SK-N-SH (cell line): ENCODE measurements around the gene SPDL1. TPM values are rescaled to one million over a fixed set of nuclear protein-coding genes. Genes with fewer than 3 reads are reported as not detected.

ENCODE experiments used
- CTCF ChIA-PET: fragments of 300-600, 350-600 bp; formaldehyde crosslinking; extraction: SDS; loops from one replicate; lab custom pipeline; 2021; lab: Yijun Ruan, JAX
- POLR2A ChIA-PET: fragments of 350-600 bp; sonication (Branson Sonifier 250); formaldehyde crosslinking; extraction: SDS; loops from one replicate; lab custom pipeline; 2020; ENCODE audit warnings: antibody characterized with exemption, inconsistent platforms; lab: Yijun Ruan, JAX
- DNase-seq: peaks from one replicate; pipeline ENCODE4 v3.0.0; 2012
- H2AFZ ChIP-seq: fragments of 200-600 bp; sonication (generic); 2 replicates; pipeline ENCODE4 v1.8.1; 2016; ENCODE audit warnings: antibody characterized with exemption, mild to moderate bottlenecking, low read depth
- H3F3A ChIP-seq: fragments of 200-600 bp; sonication (generic); replicated peaks from 2 replicates; pipeline ENCODE3; 2016; ENCODE audit warnings: antibody characterized with exemption, mild to moderate bottlenecking; ENCODE audit not compliant: insufficient read depth
- H3K27ac ChIP-seq, 2 experiments: fragments of 200-500 bp in 1 of 2; fragments of 200-600 bp in 1 of 2; sonication (Bioruptor generic) in 1 of 2; sonication (generic), shearing (Covaris generic) in 1 of 2; 2 replicates each; pipeline versions ENCODE4 v1.5.1 to v1.6.1; 2014 to 2016; ENCODE audit warnings: low read depth in 2 of 2, inconsistent platforms in 1 of 2, low read length in 1 of 2, mild to moderate bottlenecking in 1 of 2, mixed read lengths in 1 of 2
- H3K27me3 ChIP-seq: fragments of 200-600 bp; sonication (generic), shearing (Covaris generic); 2 replicates; pipeline ENCODE4 v1.6.1; 2016; ENCODE audit warnings: mixed run types; ENCODE audit not compliant: insufficient read depth
- H3K36me3 ChIP-seq, 2 experiments: fragments of 200-500 bp in 1 of 2; fragments of 200-600 bp in 1 of 2; sonication (Bioruptor generic) in 1 of 2; sonication (generic) in 1 of 2; replicated peaks in 1 of 2; 2 replicates each; pipeline versions ENCODE3 to v1.5.1; 2014 to 2016; ENCODE audit warnings: low read length in 1 of 2, mild to moderate bottlenecking in 1 of 2; ENCODE audit not compliant: insufficient read depth in 2 of 2, control insufficient read depth in 1 of 2
- H3K4me1 ChIP-seq, 2 experiments: fragments of 200-500 bp in 1 of 2; fragments of 200-600 bp in 1 of 2; sonication (Bioruptor generic) in 1 of 2; sonication (generic), shearing (Covaris generic) in 1 of 2; 2 replicates each; pipeline versions ENCODE4 v1.5.1 to v1.6.1; 2014 to 2016; ENCODE audit warnings: low read depth in 1 of 2, low read length in 1 of 2, mixed run types in 1 of 2; ENCODE audit not compliant: insufficient read depth in 2 of 2, control insufficient read depth in 1 of 2
- H3K4me2 ChIP-seq: fragments of 200-600 bp; sonication (generic), shearing (Covaris generic); 2 replicates; pipeline ENCODE4 v1.6.1; 2017; ENCODE audit warnings: mixed run types
- H3K4me3 ChIP-seq, 2 experiments: fragments of 200-500 bp in 1 of 2; fragments of 200-600 bp in 1 of 2; sonication (Bioruptor generic) in 1 of 2; sonication (generic), shearing (Covaris generic) in 1 of 2; 2 replicates each; pipeline versions ENCODE4 v1.5.1 to v1.8.1; 2014 to 2016; ENCODE audit warnings: low read depth in 2 of 2, inconsistent platforms in 1 of 2, low read length in 1 of 2, mild to moderate bottlenecking in 1 of 2, mixed read lengths in 1 of 2, moderate library complexity in 1 of 2
- H3K79me2 ChIP-seq: fragments of 200-600 bp; sonication (generic); 2 replicates; pipeline ENCODE4 v1.8.1; 2017; ENCODE audit warnings: mild to moderate bottlenecking; ENCODE audit not compliant: insufficient read depth
- H3K9ac ChIP-seq: fragments of 200-600 bp; sonication (generic); 2 replicates; pipeline ENCODE4 v1.6.1; 2017; ENCODE audit warnings: mixed run types
- H3K9me2 ChIP-seq: fragments of 200-600 bp; sonication (generic); 2 replicates; pipeline ENCODE4 v1.6.1; 2017; ENCODE audit warnings: mixed run types
- H3K9me3 ChIP-seq: fragments of 200-600 bp; sonication (generic); 2 replicates; pipeline ENCODE4 v1.6.1; 2017; ENCODE audit warnings: mixed run types, mild to moderate bottlenecking, moderate library complexity
- H4K20me1 ChIP-seq: fragments of 200-600 bp; sonication (generic); 2 replicates; pipeline ENCODE4 v1.6.1; 2017; ENCODE audit warnings: mild to moderate bottlenecking, mixed run types; ENCODE audit not compliant: insufficient read depth
- CHD2 ChIP-seq: fragments of 150-350 bp; IDR thresholded peaks from 2 replicates; pipeline ENCODE4 v1.6.1; 2018; ENCODE audit warnings: low read length; ENCODE audit not compliant: partially characterized antibody
- FOSL2 ChIP-seq: IDR thresholded peaks from 2 replicates; pipeline ENCODE4 v1.4.0; 2012; ENCODE audit warnings: low read depth, mild to moderate bottlenecking, moderate library complexity, borderline replicate concordance
- GATA2 ChIP-seq: sonication (generic); formaldehyde crosslinking; IDR thresholded peaks from 2 replicates; pipeline ENCODE4 v1.5.0; 2020; ENCODE audit warnings: mild to moderate bottlenecking, missing genetic modification reagents
- NRF1 ChIP-seq: IDR thresholded peaks from 2 replicates; pipeline ENCODE4 v1.6.1; 2012; ENCODE audit warnings: low read depth, mild to moderate bottlenecking, low read length
- POLR2AphosphoS5 ChIP-seq: IDR thresholded peaks from 2 replicates; pipeline ENCODE4 v1.6.1; 2012; ENCODE audit warnings: low read depth, low read length
- RFX5 ChIP-seq: IDR thresholded peaks from 2 replicates; pipeline ENCODE4 v1.6.1; 2012; ENCODE audit warnings: mild to moderate bottlenecking, improper control_type of control experiment, low read length
- TAF1 ChIP-seq: IDR thresholded peaks from 2 replicates; pipeline ENCODE4 v1.6.1; 2012; ENCODE audit warnings: low read depth, mild to moderate bottlenecking, low read length, moderate library complexity, borderline replicate concordance
- YY1 ChIP-seq: IDR thresholded peaks from 2 replicates; pipeline ENCODE4 v1.4.0; 2012; ENCODE audit warnings: low read depth, mild to moderate bottlenecking
- WGBS: methylation state at CpG from one replicate; pipeline ENCODE4 v1.1.6; 2017; ENCODE audit warnings: low lambda C conversion rate; 5-methylcytosine and 5-hydroxymethylcytosine counted together
- polyA plus RNA-seq, 3 experiments: library from polyadenylated mRNA; depleted of rRNA; stranded (reverse); fragments of >200 nt; gene quantifications; 2 replicates each; pipeline ENCODE4 v1.2.3, GENCODE V29; 2012
- TF ChIP-seq, protein P1 (sequence below): fragments of 200-600 bp; sonication (generic); IDR thresholded peaks from 2 replicates; pipeline ENCODE4 v1.6.1; 2017; ENCODE audit warnings: antibody characterized with exemption, mild to moderate bottlenecking, moderate library complexity
- TF ChIP-seq, protein P2 (sequence below): IDR thresholded peaks from 2 replicates; pipeline ENCODE4 v1.6.1; 2012; ENCODE audit warnings: mild to moderate bottlenecking, low read depth, low read length, moderate library complexity
- TF ChIP-seq, protein P3 (sequence below): fragments of 150-350 bp; IDR thresholded peaks from 2 replicates; pipeline ENCODE4 v1.6.1; 2016; ENCODE audit warnings: mild to moderate bottlenecking, low read depth, low read length

The SPDL1 gene
- polyA plus RNA-seq, 1 of the 3 experiments (the other 2 are of a cell fraction) = 45.1 TPM

DNA sequence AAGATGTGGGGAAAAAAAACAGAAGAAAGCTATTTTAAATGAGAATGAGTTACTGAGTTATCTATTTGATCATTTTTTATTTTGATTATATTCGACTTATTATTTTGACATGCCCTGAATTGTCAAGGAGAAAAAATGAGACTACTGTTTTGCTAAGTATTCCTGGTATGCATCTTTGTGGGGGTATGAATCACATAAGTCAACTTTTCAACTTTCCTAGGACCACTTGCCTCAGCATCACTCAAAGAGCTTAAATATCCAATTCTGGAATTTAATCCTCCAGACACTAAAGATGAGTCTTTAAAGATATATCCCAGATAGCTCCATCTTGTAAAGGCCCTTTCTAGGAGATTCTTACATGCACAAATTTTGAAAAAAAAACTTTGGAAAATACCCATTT, 17.4 kb upstream of the SPDL1 start (continued):
- TF ChIP-seq RFX5 = no peak
- no peak for TF ChIP-seq CHD2
- no peak for TF ChIP-seq TAF1
- TF ChIP-seq, protein P1, sequence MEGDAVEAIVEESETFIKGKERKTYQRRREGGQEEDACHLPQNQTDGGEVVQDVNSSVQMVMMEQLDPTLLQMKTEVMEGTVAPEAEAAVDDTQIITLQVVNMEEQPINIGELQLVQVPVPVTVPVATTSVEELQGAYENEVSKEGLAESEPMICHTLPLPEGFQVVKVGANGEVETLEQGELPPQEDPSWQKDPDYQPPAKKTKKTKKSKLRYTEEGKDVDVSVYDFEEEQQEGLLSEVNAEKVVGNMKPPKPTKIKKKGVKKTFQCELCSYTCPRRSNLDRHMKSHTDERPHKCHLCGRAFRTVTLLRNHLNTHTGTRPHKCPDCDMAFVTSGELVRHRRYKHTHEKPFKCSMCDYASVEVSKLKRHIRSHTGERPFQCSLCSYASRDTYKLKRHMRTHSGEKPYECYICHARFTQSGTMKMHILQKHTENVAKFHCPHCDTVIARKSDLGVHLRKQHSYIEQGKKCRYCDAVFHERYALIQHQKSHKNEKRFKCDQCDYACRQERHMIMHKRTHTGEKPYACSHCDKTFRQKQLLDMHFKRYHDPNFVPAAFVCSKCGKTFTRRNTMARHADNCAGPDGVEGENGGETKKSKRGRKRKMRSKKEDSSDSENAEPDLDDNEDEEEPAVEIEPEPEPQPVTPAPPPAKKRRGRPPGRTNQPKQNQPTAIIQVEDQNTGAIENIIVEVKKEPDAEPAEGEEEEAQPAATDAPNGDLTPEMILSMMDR = no peak
- TF ChIP-seq POLR2AphosphoS5 = no peak
- TF ChIP-seq NRF1 = no peak
- peak; percentile 44; the same call in 1 of the 2 replicates for TF ChIP-seq FOSL2

DNA sequence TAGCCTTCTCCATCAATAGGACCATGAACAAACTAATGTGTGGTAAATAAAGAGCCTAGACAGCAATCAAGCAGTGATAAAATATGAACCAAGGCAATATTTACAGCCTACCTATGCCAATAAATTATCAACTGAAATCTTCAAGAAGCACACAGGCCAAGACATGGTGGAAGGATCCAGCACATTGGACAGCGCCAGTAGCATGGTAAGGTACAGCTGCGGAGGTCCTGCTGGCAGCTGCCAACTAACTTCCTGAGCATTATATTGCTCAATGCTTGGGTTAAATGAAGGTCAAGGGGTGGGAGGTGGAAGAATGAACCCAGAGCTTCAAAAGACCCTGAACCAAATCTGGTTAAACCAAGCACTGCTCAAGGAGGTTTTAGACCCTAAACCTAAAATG, 16.5 kb upstream of the SPDL1 start:
- H3K4me1 ChIP-seq = no peaks in the 10 kb centered on the region
- POLR2A ChIA-PET = no interaction called here
- 89% methylated on average over 2 of the region's 2 CpGs for WGBS
- H3K9ac ChIP-seq = no peak overlapping the region
- H3K79me2 ChIP-seq = no peaks in the 10 kb centered on the region
- peaks cover 9% of the 10 kb centered on the region for H3F3A ChIP-seq
- TF ChIP-seq GATA2 = no peak
- TF ChIP-seq YY1 = no peak
- TF ChIP-seq, protein P2, sequence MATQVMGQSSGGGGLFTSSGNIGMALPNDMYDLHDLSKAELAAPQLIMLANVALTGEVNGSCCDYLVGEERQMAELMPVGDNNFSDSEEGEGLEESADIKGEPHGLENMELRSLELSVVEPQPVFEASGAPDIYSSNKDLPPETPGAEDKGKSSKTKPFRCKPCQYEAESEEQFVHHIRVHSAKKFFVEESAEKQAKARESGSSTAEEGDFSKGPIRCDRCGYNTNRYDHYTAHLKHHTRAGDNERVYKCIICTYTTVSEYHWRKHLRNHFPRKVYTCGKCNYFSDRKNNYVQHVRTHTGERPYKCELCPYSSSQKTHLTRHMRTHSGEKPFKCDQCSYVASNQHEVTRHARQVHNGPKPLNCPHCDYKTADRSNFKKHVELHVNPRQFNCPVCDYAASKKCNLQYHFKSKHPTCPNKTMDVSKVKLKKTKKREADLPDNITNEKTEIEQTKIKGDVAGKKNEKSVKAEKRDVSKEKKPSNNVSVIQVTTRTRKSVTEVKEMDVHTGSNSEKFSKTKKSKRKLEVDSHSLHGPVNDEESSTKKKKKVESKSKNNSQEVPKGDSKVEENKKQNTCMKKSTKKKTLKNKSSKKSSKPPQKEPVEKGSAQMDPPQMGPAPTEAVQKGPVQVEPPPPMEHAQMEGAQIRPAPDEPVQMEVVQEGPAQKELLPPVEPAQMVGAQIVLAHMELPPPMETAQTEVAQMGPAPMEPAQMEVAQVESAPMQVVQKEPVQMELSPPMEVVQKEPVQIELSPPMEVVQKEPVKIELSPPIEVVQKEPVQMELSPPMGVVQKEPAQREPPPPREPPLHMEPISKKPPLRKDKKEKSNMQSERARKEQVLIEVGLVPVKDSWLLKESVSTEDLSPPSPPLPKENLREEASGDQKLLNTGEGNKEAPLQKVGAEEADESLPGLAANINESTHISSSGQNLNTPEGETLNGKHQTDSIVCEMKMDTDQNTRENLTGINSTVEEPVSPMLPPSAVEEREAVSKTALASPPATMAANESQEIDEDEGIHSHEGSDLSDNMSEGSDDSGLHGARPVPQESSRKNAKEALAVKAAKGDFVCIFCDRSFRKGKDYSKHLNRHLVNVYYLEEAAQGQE = peak; percentile 97
- TF ChIP-seq, protein P3, sequence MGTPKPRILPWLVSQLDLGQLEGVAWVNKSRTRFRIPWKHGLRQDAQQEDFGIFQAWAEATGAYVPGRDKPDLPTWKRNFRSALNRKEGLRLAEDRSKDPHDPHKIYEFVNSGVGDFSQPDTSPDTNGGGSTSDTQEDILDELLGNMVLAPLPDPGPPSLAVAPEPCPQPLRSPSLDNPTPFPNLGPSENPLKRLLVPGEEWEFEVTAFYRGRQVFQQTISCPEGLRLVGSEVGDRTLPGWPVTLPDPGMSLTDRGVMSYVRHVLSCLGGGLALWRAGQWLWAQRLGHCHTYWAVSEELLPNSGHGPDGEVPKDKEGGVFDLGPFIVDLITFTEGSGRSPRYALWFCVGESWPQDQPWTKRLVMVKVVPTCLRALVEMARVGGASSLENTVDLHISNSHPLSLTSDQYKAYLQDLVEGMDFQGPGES = no peak
- no peaks in the 10 kb centered on the region for H3K36me3 ChIP-seq
- H3K4me2 ChIP-seq = no peak overlapping the region
- no peaks in the 10 kb centered on the region for H3K27me3 ChIP-seq
- H3K9me2 ChIP-seq = no peaks in the 10 kb centered on the region
- H3K9me3 ChIP-seq = no peaks in the 10 kb centered on the region
- H4K20me1 ChIP-seq = no peaks in the 10 kb centered on the region
- DNase-seq = no peak
- CTCF ChIA-PET = interaction anchor here (1.0 to 1.8 kb wide), 3 partner anchors 10 to 564 kb away, joined by 3 to 5 read pairs (median 3); no protein-coding TSS in a partner anchor
- no peak overlapping the region for H2AFZ ChIP-seq
- H3K27ac ChIP-seq = no peak overlapping the region
- H3K4me3 ChIP-seq = no peak overlapping the region
